IMR-90 (cell line): ENCODE results near the gene DLAT.

Experiments used
- BHLHE40 ChIP-seq: fragments of 150-350 bp; IDR thresholded peaks from 2 replicates; pipeline ENCODE4 v1.6.1; 2016; ENCODE audit warnings: mild to moderate bottlenecking, low read depth, low read length
- MXI1 ChIP-seq: IDR thresholded peaks from 2 replicates; pipeline ENCODE4 v1.6.1; 2012; ENCODE audit warnings: low read depth, mild to moderate bottlenecking, low read length, moderate library complexity, borderline replicate concordance
- POLR2A ChIP-seq: IDR thresholded peaks from 2 replicates; pipeline ENCODE4 v1.6.1; 2012; ENCODE audit warnings: mild to moderate bottlenecking, low read depth, low read length
- RAD21 ChIP-seq: IDR thresholded peaks from 2 replicates; pipeline ENCODE4 v1.6.1; 2012; ENCODE audit warnings: low read length, improper control_type of control experiment
- RCOR1 ChIP-seq: IDR thresholded peaks from 2 replicates; pipeline ENCODE4 v1.6.1; 2012; ENCODE audit warnings: mild to moderate bottlenecking, low read length, improper control_type of control experiment; ENCODE audit not compliant: insufficient replicate concordance
- RFX5 ChIP-seq: IDR thresholded peaks from 2 replicates; pipeline ENCODE4 v1.8.0; 2012; ENCODE audit warnings: low read depth, mild to moderate bottlenecking, low read length, moderate library complexity
- TF ChIP-seq, protein P1 (sequence below): conservative IDR thresholded peaks from 2 replicates; pipeline ENCODE4 v1.5.1; 2012; ENCODE audit warnings: mild to moderate bottlenecking, low read depth, low read length, improper control_type of control experiment
- TF ChIP-seq, protein P2 (sequence below): fragments of 150-350 bp; IDR thresholded peaks from 2 replicates; pipeline ENCODE4 v1.6.1; 2017; ENCODE audit warnings: mild to moderate bottlenecking, antibody characterized with exemption, low read length, low read depth

DNA sequence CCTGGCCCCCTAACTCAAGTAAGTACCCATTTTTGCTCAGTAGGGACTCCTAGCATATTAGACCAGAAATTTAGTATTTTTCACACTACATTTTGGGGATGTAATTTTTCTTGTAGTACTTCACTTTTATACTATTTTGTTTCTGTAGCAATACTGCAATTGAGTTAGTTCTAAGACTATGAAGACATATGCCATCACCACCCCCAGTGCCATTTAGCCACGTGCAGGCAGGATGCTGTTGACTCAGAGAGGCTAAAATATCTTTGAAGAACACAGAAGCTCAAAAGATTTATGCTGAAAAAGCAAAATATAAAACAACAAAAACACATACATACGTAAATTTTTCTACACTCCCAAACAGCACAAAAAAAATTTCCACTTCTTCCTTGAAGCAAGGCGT lies 29.1 kb upstream of the DLAT start:
- TF ChIP-seq POLR2A: no peak
- TF ChIP-seq, protein P1, sequence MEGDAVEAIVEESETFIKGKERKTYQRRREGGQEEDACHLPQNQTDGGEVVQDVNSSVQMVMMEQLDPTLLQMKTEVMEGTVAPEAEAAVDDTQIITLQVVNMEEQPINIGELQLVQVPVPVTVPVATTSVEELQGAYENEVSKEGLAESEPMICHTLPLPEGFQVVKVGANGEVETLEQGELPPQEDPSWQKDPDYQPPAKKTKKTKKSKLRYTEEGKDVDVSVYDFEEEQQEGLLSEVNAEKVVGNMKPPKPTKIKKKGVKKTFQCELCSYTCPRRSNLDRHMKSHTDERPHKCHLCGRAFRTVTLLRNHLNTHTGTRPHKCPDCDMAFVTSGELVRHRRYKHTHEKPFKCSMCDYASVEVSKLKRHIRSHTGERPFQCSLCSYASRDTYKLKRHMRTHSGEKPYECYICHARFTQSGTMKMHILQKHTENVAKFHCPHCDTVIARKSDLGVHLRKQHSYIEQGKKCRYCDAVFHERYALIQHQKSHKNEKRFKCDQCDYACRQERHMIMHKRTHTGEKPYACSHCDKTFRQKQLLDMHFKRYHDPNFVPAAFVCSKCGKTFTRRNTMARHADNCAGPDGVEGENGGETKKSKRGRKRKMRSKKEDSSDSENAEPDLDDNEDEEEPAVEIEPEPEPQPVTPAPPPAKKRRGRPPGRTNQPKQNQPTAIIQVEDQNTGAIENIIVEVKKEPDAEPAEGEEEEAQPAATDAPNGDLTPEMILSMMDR: no peak
- no peak for TF ChIP-seq BHLHE40
- TF ChIP-seq RFX5: no peak
- TF ChIP-seq RCOR1: no peak
- TF ChIP-seq, protein P2, sequence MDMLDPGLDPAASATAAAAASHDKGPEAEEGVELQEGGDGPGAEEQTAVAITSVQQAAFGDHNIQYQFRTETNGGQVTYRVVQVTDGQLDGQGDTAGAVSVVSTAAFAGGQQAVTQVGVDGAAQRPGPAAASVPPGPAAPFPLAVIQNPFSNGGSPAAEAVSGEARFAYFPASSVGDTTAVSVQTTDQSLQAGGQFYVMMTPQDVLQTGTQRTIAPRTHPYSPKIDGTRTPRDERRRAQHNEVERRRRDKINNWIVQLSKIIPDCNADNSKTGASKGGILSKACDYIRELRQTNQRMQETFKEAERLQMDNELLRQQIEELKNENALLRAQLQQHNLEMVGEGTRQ: no peak
- no peak for TF ChIP-seq RAD21
- no peak for TF ChIP-seq MXI1
